Mesenchymal stem cell (in vitro differentiated cells and primary cell): ENCODE data around the gene PPIP5K1.

Source experiments
- DNase-seq: peaks from one replicate; pipeline ENCODE4 v3.0.0-alpha.2; 2013
- H2AFZ ChIP-seq: one replicate; pipeline ENCODE4 v1.6.1; 2013; ENCODE audit warnings: low read depth, mild to moderate bottlenecking, control low read depth, inconsistent platforms, low read length, moderate library complexity
- H2AK5ac ChIP-seq: 2 replicates; pipeline ENCODE4 v1.6.1; 2013; ENCODE audit warnings: low read length, moderate library complexity, mild to moderate bottlenecking, inconsistent platforms; ENCODE audit not compliant: severe bottlenecking
- H2BK120ac ChIP-seq: one replicate; pipeline ENCODE4 v1.6.1; 2013; ENCODE audit warnings: low read depth, mild to moderate bottlenecking, inconsistent platforms, low read length, moderate library complexity
- H2BK12ac ChIP-seq, 2 experiments: one replicate each; pipeline ENCODE4 v1.6.1; 2013; ENCODE audit warnings: inconsistent platforms in 2 of 2, low read length in 2 of 2, mild to moderate bottlenecking in 2 of 2, moderate library complexity in 2 of 2, control low read depth in 1 of 2
- H2BK15ac ChIP-seq: one replicate; pipeline ENCODE4 v1.6.1; 2013; ENCODE audit warnings: mild to moderate bottlenecking, low read depth, inconsistent platforms; ENCODE audit not compliant: poor library complexity, severe bottlenecking
- H2BK5ac ChIP-seq: 2 replicates; pipeline ENCODE4 v1.6.1; 2013; ENCODE audit warnings: low read depth, mild to moderate bottlenecking, low read length, control low read depth, inconsistent platforms; ENCODE audit not compliant: poor library complexity, severe bottlenecking
- H3K14ac ChIP-seq, 2 experiments: one replicate each; pipeline ENCODE4 v1.6.1; 2013; ENCODE audit warnings: inconsistent platforms in 2 of 2, low read length in 2 of 2, control low read depth in 1 of 2, mild to moderate bottlenecking in 1 of 2, moderate library complexity in 1 of 2
- H3K18ac ChIP-seq, 2 experiments: one replicate each; pipeline ENCODE4 v1.6.1; 2013; ENCODE audit warnings: inconsistent platforms in 2 of 2, low read length in 2 of 2, control low read depth in 1 of 2, low read depth in 1 of 2, mild to moderate bottlenecking in 1 of 2
- H3K23ac ChIP-seq, 2 experiments: one replicate each; pipeline ENCODE4 v1.6.1; 2013; ENCODE audit warnings: inconsistent platforms in 2 of 2, low read length in 2 of 2, mild to moderate bottlenecking in 2 of 2, moderate library complexity in 2 of 2, control low read depth in 1 of 2
- H3K27ac ChIP-seq: 2 replicates; pipeline ENCODE4 v1.5.1; 2013; ENCODE audit warnings: mild to moderate bottlenecking, moderate library complexity, low read length, control low read depth, inconsistent platforms; ENCODE audit not compliant: poor library complexity, severe bottlenecking
- H3K27me3 ChIP-seq, 2 experiments: 2 replicates each; pipeline versions ENCODE4 v1.6.1 to v1.7.0; 2013; ENCODE audit warnings: low read length in 2 of 2, mild to moderate bottlenecking in 2 of 2, moderate library complexity in 2 of 2, control low read depth in 1 of 2, inconsistent platforms in 1 of 2; ENCODE audit not compliant: control insufficient read depth in 1 of 2, insufficient read depth in 1 of 2
- H3K36me3 ChIP-seq, 2 experiments: 2 replicates each; pipeline versions ENCODE4 v1.6.1 to v1.7.0; 2013; ENCODE audit warnings: low read length in 2 of 2, control low read depth in 1 of 2, inconsistent platforms in 1 of 2, low read depth in 1 of 2, mild to moderate bottlenecking in 1 of 2; ENCODE audit not compliant: insufficient read depth in 2 of 2, control insufficient read depth in 1 of 2
- H3K4ac ChIP-seq, 2 experiments: one replicate each; pipeline ENCODE4 v1.6.1; 2013; ENCODE audit warnings: inconsistent platforms in 2 of 2, low read length in 2 of 2, mild to moderate bottlenecking in 2 of 2, moderate library complexity in 2 of 2, control low read depth in 1 of 2, low read depth in 1 of 2
- H3K4me1 ChIP-seq: 2 replicates; pipeline ENCODE4 v1.6.1; 2013; ENCODE audit warnings: low read depth, low read length, control low read depth; ENCODE audit not compliant: control insufficient read depth, insufficient read depth
- H3K4me2 ChIP-seq: 2 replicates; pipeline ENCODE4 v1.6.1; 2013; ENCODE audit warnings: low read length, mild to moderate bottlenecking, inconsistent platforms; ENCODE audit not compliant: poor library complexity, severe bottlenecking
- H3K4me3 ChIP-seq, 2 experiments: 2 replicates each; pipeline versions ENCODE4 v1.5.1 to v1.7.0; 2013; ENCODE audit warnings: low read length in 2 of 2, mild to moderate bottlenecking in 2 of 2, control low read depth in 1 of 2, low read depth in 1 of 2; ENCODE audit not compliant: insufficient read depth in 1 of 2
- H3K79me1 ChIP-seq: replicated peaks from 2 replicates; pipeline ENCODE4 v1.6.1; 2013; ENCODE audit warnings: mild to moderate bottlenecking, control low read depth, low read length, inconsistent platforms; ENCODE audit not compliant: poor library complexity, severe bottlenecking
- H3K9ac ChIP-seq: 2 replicates; pipeline ENCODE4 v1.7.0; 2013; ENCODE audit warnings: mild to moderate bottlenecking, low read length, moderate library complexity
- H3K9me3 ChIP-seq: 2 replicates; pipeline ENCODE4 v1.7.0; 2013; ENCODE audit warnings: mild to moderate bottlenecking, low read length; ENCODE audit not compliant: control insufficient read depth
- H4K8ac ChIP-seq: one replicate; pipeline ENCODE4 v1.6.1; 2013; ENCODE audit warnings: inconsistent platforms, mild to moderate bottlenecking, low read length, moderate library complexity
- H4K91ac ChIP-seq: one replicate; pipeline ENCODE4 v1.6.1; 2013; ENCODE audit warnings: mild to moderate bottlenecking, low read length, inconsistent platforms
- WGBS: methylation state at CpG from one replicate; pipeline ENCODE4 v1.1.7; 2013; ENCODE audit warnings: mixed read lengths; 5-methylcytosine and 5-hydroxymethylcytosine counted together

PPIP5K1 gene

DNA sequence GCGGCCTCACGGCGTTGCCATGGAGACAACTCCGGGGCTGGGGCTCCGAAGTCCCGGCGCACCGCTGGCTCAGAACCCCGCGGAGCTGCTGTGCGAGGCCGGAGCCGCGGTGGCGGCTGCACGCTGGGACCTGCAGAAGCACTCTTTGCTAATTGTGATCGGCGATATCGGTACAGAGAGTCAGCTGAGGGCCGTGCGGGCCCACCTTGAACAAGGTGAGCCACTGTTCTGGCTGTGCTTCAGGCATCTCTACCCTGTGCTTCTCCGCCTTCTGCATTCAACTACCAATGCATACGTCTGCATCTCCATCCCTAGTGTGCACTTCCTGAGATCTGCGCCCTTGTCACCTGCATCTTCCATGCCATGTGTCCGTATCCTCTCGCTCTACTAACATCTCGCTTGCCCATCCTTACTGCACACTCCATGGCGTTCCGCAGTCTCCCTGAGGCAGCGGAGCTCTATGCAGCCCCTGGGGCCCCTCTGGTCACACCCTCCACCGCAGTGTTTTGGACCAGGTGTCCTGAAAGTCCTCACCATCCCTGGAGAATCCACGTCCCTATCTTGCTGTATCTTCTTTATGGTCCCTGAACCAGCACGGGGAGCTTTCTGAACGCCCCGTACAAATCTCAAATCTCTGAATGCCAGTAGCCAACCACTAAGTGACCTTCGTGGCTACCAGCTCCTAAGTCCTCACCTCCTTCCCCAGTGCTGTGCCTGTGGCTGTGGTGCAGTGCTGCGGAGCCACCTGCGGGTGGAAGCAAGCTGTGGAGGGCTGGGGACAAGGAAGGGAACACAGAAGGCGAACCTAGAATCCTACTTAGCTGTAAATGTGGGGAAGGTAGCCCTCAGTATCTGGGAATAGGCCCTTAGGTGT, 78.8 kb downstream of the PPIP5K1 start:
- Histone ChIP-seq H2BK15ac (peak overlapping the region; percentile 44), H3K4ac (peak overlapping the region; percentile 40 to 54), H3K4me1 (peaks cover 20% of the 10 kb centered on the region), H3K79me1 (no peaks in the 10 kb centered on the region), H3K23ac (peak overlapping the region in 1 of 2 experiments; percentile 46), H2BK12ac (peak overlapping the region; percentile 15 to 72), H3K14ac (peak overlapping the region in 1 of 2 experiments; percentile 39), H2AFZ (peak overlapping the region; percentile 33), H3K9me3 (no peaks in the 10 kb centered on the region), H2BK120ac (no peak overlapping the region), H3K4me2 (peak overlapping the region; percentile 92), H3K27me3 (peaks cover 0 to 14% of the 10 kb centered on the region in 2 experiments), H2BK5ac (no peak overlapping the region), H3K27ac (no peak overlapping the region), H3K9ac (peak overlapping the region; percentile 79), H3K18ac (peak overlapping the region; percentile 63 to 78), H2AK5ac (peak overlapping the region; percentile 10), H4K8ac (peak overlapping the region; percentile 53), H3K36me3 (no peaks in the 10 kb centered on the region), H3K4me3 (peak overlapping the region; percentile 57 to 85), H4K91ac (peak overlapping the region; percentile 76)
- peak; percentile 50 for DNase-seq
- WGBS: 12% methylated on average over 35 of the region's 39 CpGs

DNA sequence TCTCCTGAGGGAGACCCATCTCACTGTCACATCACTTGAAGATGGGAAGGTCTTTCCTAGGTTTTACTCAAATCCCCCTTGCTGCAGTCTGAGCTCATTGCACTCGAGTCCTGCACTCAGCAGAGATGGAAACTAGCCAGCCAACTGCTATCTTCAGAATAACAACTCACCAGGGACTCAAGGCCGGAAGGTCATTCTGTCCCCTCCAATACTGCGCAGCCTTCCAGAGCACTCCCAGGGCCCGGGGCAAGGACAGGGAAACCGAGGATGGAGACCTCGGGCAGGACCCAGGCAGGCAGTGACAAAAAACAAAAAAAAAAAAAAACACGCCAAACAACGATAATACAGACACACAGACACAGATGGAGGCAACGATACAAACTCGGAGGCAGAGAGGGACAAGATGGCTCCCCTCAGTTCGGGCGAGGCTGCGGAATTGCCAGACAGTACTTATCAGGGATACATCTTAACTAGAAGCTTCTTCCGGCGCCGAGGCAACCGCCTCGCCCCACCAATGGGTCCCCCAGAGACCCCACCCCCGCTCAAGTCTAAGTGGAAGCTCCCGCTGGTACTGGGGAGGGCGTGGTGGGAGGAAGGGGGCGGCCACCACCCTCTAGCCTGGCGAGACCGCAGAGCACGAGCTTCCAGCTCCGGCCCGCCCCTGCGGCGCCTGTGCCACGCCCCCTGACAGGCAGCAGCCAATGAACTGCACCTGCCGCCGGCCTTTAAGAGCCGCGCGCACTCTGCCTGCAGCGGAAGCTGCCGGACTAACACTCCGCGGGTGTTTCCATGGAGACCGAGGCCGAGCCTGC, 79.6 kb downstream of the PPIP5K1 start:
- Histone ChIP-seq H3K4me1 (peaks cover 16% of the 10 kb centered on the region), H4K8ac (peak overlapping the region; percentile 85), H4K91ac (peak overlapping the region; percentile 87), H2BK5ac (peak overlapping the region; percentile 54), H3K18ac (peak overlapping the region; percentile 1 to 72), H3K27me3 (peaks cover 0 to 14% of the 10 kb centered on the region in 2 experiments), H3K9me3 (no peaks in the 10 kb centered on the region), H3K79me1 (no peaks in the 10 kb centered on the region), H3K4me2 (peak overlapping the region; percentile 92), H3K4ac (peak overlapping the region in 1 of 2 experiments; percentile 86), H3K23ac (no peak overlapping the region), H2BK120ac (no peak overlapping the region), H3K14ac (no peak overlapping the region), H3K9ac (peak overlapping the region; percentile 94), H3K4me3 (peak overlapping the region; percentile 57 to 85), H2AFZ (no peak overlapping the region), H2BK12ac (peak overlapping the region in 1 of 2 experiments; percentile 72), H3K27ac (peak overlapping the region; percentile 82), H3K36me3 (no peaks in the 10 kb centered on the region), H2AK5ac (no peak overlapping the region), H2BK15ac (no peak overlapping the region)
- peak; percentile 99 for DNase-seq
- 0% methylated on average over 34 of the region's 41 CpGs for WGBS

DNA sequence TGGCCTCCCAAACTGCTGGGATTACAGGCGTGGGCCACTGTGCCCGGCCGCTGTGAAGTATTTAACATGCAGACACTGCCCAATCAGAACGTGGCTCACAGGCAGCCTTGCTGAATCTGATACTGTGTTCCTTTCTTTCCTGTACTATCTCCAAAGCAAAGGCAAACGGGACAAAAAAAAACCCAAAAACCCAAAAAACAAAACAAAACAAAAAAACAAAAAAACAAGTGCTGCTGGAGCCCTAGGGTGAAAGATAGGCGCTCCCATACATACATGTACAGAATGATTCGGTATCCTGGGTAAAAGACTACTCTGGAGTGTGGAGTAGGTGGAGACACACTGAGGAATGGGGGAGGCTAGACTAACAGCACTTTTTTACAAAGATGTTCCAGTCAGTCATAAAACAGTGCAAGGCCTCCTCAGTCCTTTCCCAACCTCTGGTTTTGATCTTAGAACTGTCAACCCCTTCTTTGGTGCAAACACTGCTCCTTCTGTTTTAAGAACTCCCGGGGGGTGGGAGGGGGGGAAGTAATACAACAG, 80.3 kb downstream of the PPIP5K1 start:
- peaks cover 0 to 14% of the 10 kb centered on the region in 2 experiments for H3K27me3 ChIP-seq
- H2BK12ac ChIP-seq: no peak overlapping the region
- H4K8ac ChIP-seq: peak overlapping the region; percentile 19
- H3K27ac ChIP-seq: peak overlapping the region; percentile 82
- peak overlapping the region in 1 of 2 experiments; percentile 61 for H3K18ac ChIP-seq
- no peak overlapping the region for H2BK15ac ChIP-seq
- H3K4ac ChIP-seq: no peak overlapping the region
- H2AFZ ChIP-seq: no peak overlapping the region
- H3K4me1 ChIP-seq: peaks cover 16% of the 10 kb centered on the region
- H3K36me3 ChIP-seq: no peaks in the 10 kb centered on the region
- no peaks in the 10 kb centered on the region for H3K9me3 ChIP-seq
- H3K4me3 ChIP-seq: peak overlapping the region in 1 of 2 experiments; percentile 85
- H2BK120ac ChIP-seq: peak overlapping the region; percentile 35
- no peak for DNase-seq
- no peaks in the 10 kb centered on the region for H3K79me1 ChIP-seq
- no peak overlapping the region for H2AK5ac ChIP-seq
- H3K4me2 ChIP-seq: peak overlapping the region; percentile 26
- peak overlapping the region; percentile 94 for H3K9ac ChIP-seq
- H3K14ac ChIP-seq: no peak overlapping the region
- WGBS: 15% methylated on average over 7 of the region's 8 CpGs
- H2BK5ac ChIP-seq: peak overlapping the region; percentile 5
- no peak overlapping the region for H4K91ac ChIP-seq
- H3K23ac ChIP-seq: no peak overlapping the region
